ENCODE results near the gene SCAMP2. TPM values are rescaled to one million over a fixed set of nuclear protein-coding genes. Genes with fewer than 3 reads are reported as not detected.

The SCAMP2 gene
- total and polyA plus RNA-seq, 4 experiments from 2014 or later = 132 to 179 (median 145) TPM

- Histone ChIP-seq H3K4me3 (ENCODE audit: low read length in 2 of 2) (no peak overlapping the region), H3K9me3 (ENCODE audit: control insufficient read depth in 1 of 2, low read length in 2 of 2) (no peaks in the 10 kb centered on the region), H3K27ac (ENCODE audit: low read depth, low read length) (no peak overlapping the region), H3K36me3 (ENCODE audit: insufficient read depth, low read length) (peaks cover 9% of the 10 kb centered on the region), H3K4me1 (ENCODE audit: insufficient read depth, low read length) (peaks cover 15% of the 10 kb centered on the region), H3K27me3 (ENCODE audit: insufficient read depth, low read length) (no peaks in the 10 kb centered on the region)
- Mint-ChIP-seq H3K27ac (peak overlapping the region; percentile 48 to 94 (median 81)), H3K4me1 (peaks cover 22 to 40% (median 30%) of the 10 kb centered on the region in 4 donors), H3K9me3 (no peaks in the 10 kb centered on the region), H3K27me3 (no peaks in the 10 kb centered on the region), H3K4me3 (no peak overlapping the region), H3K36me3 (peaks cover 8 to 18% of the 10 kb centered on the region in 2 donors)
- ChIA-PET CTCF (ENCODE audit: partially characterized antibody) (interaction anchor here (1.1 to 36.4 kb wide), 5 partner anchors 8 to 173 kb away, joined by 3 to 1908 read pairs (median 4); partner anchors contain the start of gene CSK), POLR2A (ENCODE audit: partially characterized antibody) (interaction anchor here (1.1 to 7.1 kb wide), 9 partner anchors 9 to 37 kb away, joined by 3 to 59 read pairs (median 5); partner anchors contain the start of gene CSK)
- intact Hi-C loops (cut with micrococcal nuclease) = no loop called here
- DNase-seq = no peak
Measured at GRCh38 chr15:74807282-74807681, 65.9 kb downstream of the SCAMP2 start.

GRCh38 chr15:74804935-74805334, 68.2 kb downstream of the SCAMP2 start:
- Histone ChIP-seq H3K4me3 (ENCODE audit: low read length in 2 of 2) (no peak overlapping the region), H3K27ac (ENCODE audit: low read depth, low read length) (no peak overlapping the region), H3K4me1 (ENCODE audit: insufficient read depth, low read length) (peaks cover 21% of the 10 kb centered on the region), H3K9me3 (ENCODE audit: control insufficient read depth in 1 of 2, low read length in 2 of 2) (no peaks in the 10 kb centered on the region), H3K27me3 (ENCODE audit: insufficient read depth, low read length) (no peaks in the 10 kb centered on the region), H3K36me3 (ENCODE audit: insufficient read depth, low read length) (peaks cover 32% of the 10 kb centered on the region)
- intact Hi-C loops (cut with micrococcal nuclease) = loop anchor here (5.0 kb wide), 1 partner anchor 32 kb away; no protein-coding TSS in a partner anchor
- Mint-ChIP-seq H3K9me3 (no peaks in the 10 kb centered on the region), H3K27me3 (no peaks in the 10 kb centered on the region), H3K36me3 (peaks cover 16 to 40% of the 10 kb centered on the region in 2 donors), H3K4me3 (no peak overlapping the region), H3K27ac (peak overlapping the region in 6 of 7 donors; percentile 51 to 88 (median 74)), H3K4me1 (peaks cover 25 to 45% (median 37%) of the 10 kb centered on the region in 4 donors)
- ChIA-PET CTCF (ENCODE audit: partially characterized antibody) (interaction anchor here (0.9 to 36.4 kb wide), 9 partner anchors 9 to 170 kb away, joined by 3 to 1908 read pairs (median 4); partner anchors contain the start of gene CSK), POLR2A (ENCODE audit: partially characterized antibody) (interaction anchor here (0.7 to 7.1 kb wide), 12 partner anchors 8 to 109 kb away, joined by 3 to 59 read pairs (median 4); partner anchors contain the start of genes CSK and EDC3)
- no peak for DNase-seq

GRCh38 chr15:74802862-74803447, 70.2 kb downstream of the SCAMP2 start:
- Histone ChIP-seq H3K9me3 (ENCODE audit: control insufficient read depth in 1 of 2, low read length in 2 of 2) (no peaks in the 10 kb centered on the region), H3K4me1 (ENCODE audit: insufficient read depth, low read length) (peaks cover 40% of the 10 kb centered on the region), H3K36me3 (ENCODE audit: insufficient read depth, low read length) (peaks cover 51% of the 10 kb centered on the region), H3K27me3 (ENCODE audit: insufficient read depth, low read length) (no peaks in the 10 kb centered on the region), H3K4me3 (ENCODE audit: low read length in 2 of 2) (no peak overlapping the region), H3K27ac (ENCODE audit: low read depth, low read length) (no peak overlapping the region)
- H3K9me3 Mint-ChIP-seq = no peaks in the 10 kb centered on the region
- H3K27me3 Mint-ChIP-seq = no peaks in the 10 kb centered on the region
- DNase-seq = no peak
- CTCF ChIA-PET (ENCODE audit: partially characterized antibody) = interaction anchor here (1.0 to 36.4 kb wide), 2 partner anchors 24 to 99 kb away, joined by 4 to 1908 read pairs; partner anchors contain the start of gene CSK
- intact Hi-C loops (cut with micrococcal nuclease) = loop anchor here (5.0 kb wide), 1 partner anchor 34 kb away; no protein-coding TSS in a partner anchor
- peaks cover 19 to 58% of the 10 kb centered on the region in 2 donors for H3K36me3 Mint-ChIP-seq
- peak overlapping the region in 3 of 7 donors; percentile 23 to 31 (median 27) for H3K27ac Mint-ChIP-seq
- POLR2A ChIA-PET (ENCODE audit: partially characterized antibody) = interaction anchor here (1.3 to 5.9 kb wide), 4 partner anchors 11 to 103 kb away, joined by 3 to 45 read pairs (median 10); no protein-coding TSS in a partner anchor
- no peak overlapping the region for H3K4me3 Mint-ChIP-seq
- H3K4me1 Mint-ChIP-seq = peaks cover 21 to 54% (median 39%) of the 10 kb centered on the region in 4 donors

GRCh38 chr15:74802290-74802689, 70.9 kb downstream of the SCAMP2 start:
- H3K36me3 ChIP-seq (ENCODE audit: insufficient read depth, low read length) = peaks cover 53% of the 10 kb centered on the region
- H3K9me3 Mint-ChIP-seq = no peaks in the 10 kb centered on the region
- H3K27ac Mint-ChIP-seq = peak overlapping the region in 1 of 7 donors; percentile 13
- H3K4me1 ChIP-seq (ENCODE audit: insufficient read depth, low read length) = peaks cover 41% of the 10 kb centered on the region
- CTCF ChIA-PET (ENCODE audit: partially characterized antibody) = interaction anchor here (36.4 kb wide), 1 partner anchor 24 kb away, joined by 1908 read pairs; the partner anchor contains the start of gene CSK
- no peak overlapping the region for H3K4me3 ChIP-seq (ENCODE audit: low read length in 2 of 2)
- peaks cover 23 to 54% (median 39%) of the 10 kb centered on the region in 4 donors for H3K4me1 Mint-ChIP-seq
- no peak overlapping the region for H3K4me3 Mint-ChIP-seq
- H3K27me3 ChIP-seq (ENCODE audit: insufficient read depth, low read length) = no peaks in the 10 kb centered on the region
- H3K27ac ChIP-seq (ENCODE audit: low read depth, low read length) = no peak overlapping the region
- POLR2A ChIA-PET (ENCODE audit: partially characterized antibody) = interaction anchor here (0.9 kb wide), 1 partner anchor 9 kb away, joined by 4 read pairs; no protein-coding TSS in a partner anchor
- H3K27me3 Mint-ChIP-seq = no peaks in the 10 kb centered on the region
- H3K9me3 ChIP-seq (ENCODE audit: control insufficient read depth in 1 of 2, low read length in 2 of 2) = no peaks in the 10 kb centered on the region
- no peak for DNase-seq
- peaks cover 21 to 64% of the 10 kb centered on the region in 2 donors for H3K36me3 Mint-ChIP-seq
- intact Hi-C loops (cut with micrococcal nuclease) = loop anchor here (5.0 kb wide), 1 partner anchor 35 kb away; no protein-coding TSS in a partner anchor

- H3K4me3 ChIP-seq (ENCODE audit: low read length in 2 of 2) = no peak overlapping the region
- H3K4me1 ChIP-seq (ENCODE audit: insufficient read depth, low read length) = peaks cover 41% of the 10 kb centered on the region
- H3K36me3 ChIP-seq (ENCODE audit: insufficient read depth, low read length) = peaks cover 53% of the 10 kb centered on the region
- CTCF ChIA-PET (ENCODE audit: partially characterized antibody) = interaction anchor here (0.9 to 36.4 kb wide), 4 partner anchors 23 to 148 kb away, joined by 3 to 1908 read pairs (median 8); partner anchors contain the start of gene CSK
- POLR2A ChIA-PET (ENCODE audit: partially characterized antibody) = interaction anchor here (0.9 to 23.0 kb wide), 2 partner anchors 9 to 21 kb away, joined by 4 to 1342 read pairs; partner anchors contain the start of gene CSK
- H3K9me3 ChIP-seq (ENCODE audit: control insufficient read depth in 1 of 2, low read length in 2 of 2) = no peaks in the 10 kb centered on the region
- H3K36me3 Mint-ChIP-seq = peaks cover 21 to 64% of the 10 kb centered on the region in 2 donors
- no peak overlapping the region for H3K27ac ChIP-seq (ENCODE audit: low read depth, low read length)
- no peak for DNase-seq
- H3K27ac Mint-ChIP-seq = peak overlapping the region in 2 of 7 donors; percentile 35 to 69
- no peaks in the 10 kb centered on the region for H3K27me3 ChIP-seq (ENCODE audit: insufficient read depth, low read length)
- H3K4me1 Mint-ChIP-seq = peaks cover 20 to 48% (median 36%) of the 10 kb centered on the region in 4 donors
- no peaks in the 10 kb centered on the region for H3K27me3 Mint-ChIP-seq
- H3K9me3 Mint-ChIP-seq = no peaks in the 10 kb centered on the region
- intact Hi-C loops (cut with micrococcal nuclease) = loop anchor here (5.0 kb wide), 1 partner anchor 36 kb away; no protein-coding TSS in a partner anchor
- no peak overlapping the region for H3K4me3 Mint-ChIP-seq
Measured at GRCh38 chr15:74801311-74801997, 71.7 kb downstream of the SCAMP2 start.

- CTCF ChIA-PET (ENCODE audit: partially characterized antibody) = interaction anchor here (0.6 to 36.4 kb wide), 11 partner anchors 12 to 251 kb away, joined by 3 to 1908 read pairs (median 3); partner anchors contain the start of genes CSK and LMAN1L
- peak overlapping the region; percentile 84 for H3K27ac ChIP-seq (ENCODE audit: low read depth, low read length)
- intact Hi-C loops (cut with micrococcal nuclease) = loop anchor here (1.0 to 5.0 kb wide), 5 partner anchors 19 to 165 kb away; no protein-coding TSS in a partner anchor
- Mint-ChIP-seq H3K27ac (peak overlapping the region in 2 of 7 donors; percentile 83 to 97), H3K9me3 (no peaks in the 10 kb centered on the region), H3K4me1 (peaks cover 24 to 53% (median 40%) of the 10 kb centered on the region in 4 donors), H3K36me3 (peaks cover 26 to 69% of the 10 kb centered on the region in 2 donors), H3K4me3 (no peak overlapping the region), H3K27me3 (no peaks in the 10 kb centered on the region)
- peaks cover 53% of the 10 kb centered on the region for H3K36me3 ChIP-seq (ENCODE audit: insufficient read depth, low read length)
- H3K27me3 ChIP-seq (ENCODE audit: insufficient read depth, low read length) = no peaks in the 10 kb centered on the region
- peaks cover 49% of the 10 kb centered on the region for H3K4me1 ChIP-seq (ENCODE audit: insufficient read depth, low read length)
- H3K9me3 ChIP-seq (ENCODE audit: control insufficient read depth in 1 of 2, low read length in 2 of 2) = no peaks in the 10 kb centered on the region
- no peak for DNase-seq
- POLR2A ChIA-PET (ENCODE audit: partially characterized antibody) = interaction anchor here (1.1 to 23.0 kb wide), 2 partner anchors 20 to 89 kb away, joined by 3 to 1342 read pairs; partner anchors contain the start of genes CSK and MPI
- no peak overlapping the region for H3K4me3 ChIP-seq (ENCODE audit: low read length in 2 of 2)
Measured at GRCh38 chr15:74800559-74801094, 72.5 kb downstream of the SCAMP2 start.
